NCI-H1417 (cell line): ENCODE data around the gene BCL3.
"Not testable (repeated sequence)": the region's sequence is repeated elsewhere in the genome, so short reads cannot be mapped to it uniquely, and the experiment has no call there.

ENCODE experiments used
- DNase-seq, 3 experiments: peaks; one replicate each; lab custom pipeline; 2025; lab: John Stamatoyannopoulos, UW

BCL3 gene

GRCh38 chr19:44759083-44759804, 10.7 kb downstream of the BCL3 start:
- DNase-seq, result no peak

GRCh38 chr19:44762038-44762437, 13.5 kb downstream of the BCL3 start:
- no peak for DNase-seq

- DNase-seq, result no peak
Observed at GRCh38 chr19:44765033-44765948, 16.8 kb downstream of the BCL3 start.

GRCh38 chr19:44765949-44766335, 17.4 kb downstream of the BCL3 start:
- no peak for DNase-seq

GRCh38 chr19:44767295-44768180, 19.0 kb downstream of the BCL3 start:
- no peak for DNase-seq

GRCh38 chr19:44770550-44771257, 22.2 kb downstream of the BCL3 start:
- DNase-seq, result peak; percentile 71 to 93 (median 81)

- DNase-seq, result not testable (repeated sequence)
Observed at GRCh38 chr19:44772144-44772543, 23.6 kb downstream of the BCL3 start.

- no peak for DNase-seq
Observed at GRCh38 chr19:44772959-44773358, 24.5 kb downstream of the BCL3 start.

GRCh38 chr19:44775676-44776240, 27.2 kb downstream of the BCL3 start:
- no peak for DNase-seq

- DNase-seq, result no peak
Observed at GRCh38 chr19:44776402-44777096, 28.0 kb downstream of the BCL3 start.

GRCh38 chr19:44777715-44778347, 29.3 kb downstream of the BCL3 start, which contains the start of gene CBLC:
TSS of gene CBLC (plus strand) at chr19:44777890. CDS start at chr19:44777932, 42 bp downstream.
- peak in 2 of 3 experiments; percentile 18 to 33 for DNase-seq

GRCh38 chr19:44779150-44779549, 30.6 kb downstream of the BCL3 start:
- DNase-seq, result no peak

GRCh38 chr19:44781694-44782093, 33.2 kb downstream of the BCL3 start:
- not testable (repeated sequence) for DNase-seq

GRCh38 chr19:44782729-44783128, 34.2 kb downstream of the BCL3 start:
- DNase-seq, result no peak

GRCh38 chr19:44783545-44783944, 35.0 kb downstream of the BCL3 start:
- no peak for DNase-seq

- no peak for DNase-seq
Observed at GRCh38 chr19:44785271-44785670, 36.8 kb downstream of the BCL3 start.

GRCh38 chr19:44785993-44786392, 37.5 kb downstream of the BCL3 start:
- no peak for DNase-seq

- no peak for DNase-seq
Observed at GRCh38 chr19:44788971-44789370, 40.5 kb downstream of the BCL3 start.

- DNase-seq, result no peak
Observed at GRCh38 chr19:44789943-44790483, 41.5 kb downstream of the BCL3 start.

- peak in 2 of 3 experiments; percentile 43 to 76 for DNase-seq
Observed at GRCh38 chr19:44792281-44792680, 43.8 kb downstream of the BCL3 start.
